ENCODE measurements around the gene NMS. TPM values are rescaled to one million over a fixed set of nuclear protein-coding genes. Genes with fewer than 3 reads are reported as not detected.

NMS gene
- total and polyA plus RNA-seq, 8 donors = not detected

DNA sequence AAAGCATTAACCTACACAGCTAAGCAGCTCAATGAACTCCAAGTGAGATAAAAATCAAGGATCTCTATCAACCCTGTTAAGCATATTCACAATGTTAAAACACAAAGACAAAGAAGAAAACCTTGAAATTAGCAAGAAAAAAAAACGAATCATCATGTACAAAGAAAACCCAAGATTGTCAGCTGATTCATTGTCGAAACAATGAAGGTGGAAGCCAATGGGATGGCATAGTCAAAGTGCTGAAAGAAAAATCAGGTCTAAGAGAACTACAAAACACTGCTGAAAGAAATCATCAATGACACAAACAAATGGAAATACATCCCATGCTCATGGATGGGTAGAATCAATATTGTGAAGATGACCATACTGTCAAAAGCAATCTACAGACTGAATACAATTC lies 32.5 kb downstream of the NMS start:
- Histone ChIP-seq H3K4me1 (no peaks in the 10 kb centered on the region), H3K36me3 (no peaks in the 10 kb centered on the region), H3K27ac (no peak overlapping the region), H3K27me3 (no peaks in the 10 kb centered on the region), H3K9me3 (peaks cover 0 to 18% of the 10 kb centered on the region in 2 donors), H3K4me3 (no peak overlapping the region)
- TF ChIP-seq, protein P1, sequence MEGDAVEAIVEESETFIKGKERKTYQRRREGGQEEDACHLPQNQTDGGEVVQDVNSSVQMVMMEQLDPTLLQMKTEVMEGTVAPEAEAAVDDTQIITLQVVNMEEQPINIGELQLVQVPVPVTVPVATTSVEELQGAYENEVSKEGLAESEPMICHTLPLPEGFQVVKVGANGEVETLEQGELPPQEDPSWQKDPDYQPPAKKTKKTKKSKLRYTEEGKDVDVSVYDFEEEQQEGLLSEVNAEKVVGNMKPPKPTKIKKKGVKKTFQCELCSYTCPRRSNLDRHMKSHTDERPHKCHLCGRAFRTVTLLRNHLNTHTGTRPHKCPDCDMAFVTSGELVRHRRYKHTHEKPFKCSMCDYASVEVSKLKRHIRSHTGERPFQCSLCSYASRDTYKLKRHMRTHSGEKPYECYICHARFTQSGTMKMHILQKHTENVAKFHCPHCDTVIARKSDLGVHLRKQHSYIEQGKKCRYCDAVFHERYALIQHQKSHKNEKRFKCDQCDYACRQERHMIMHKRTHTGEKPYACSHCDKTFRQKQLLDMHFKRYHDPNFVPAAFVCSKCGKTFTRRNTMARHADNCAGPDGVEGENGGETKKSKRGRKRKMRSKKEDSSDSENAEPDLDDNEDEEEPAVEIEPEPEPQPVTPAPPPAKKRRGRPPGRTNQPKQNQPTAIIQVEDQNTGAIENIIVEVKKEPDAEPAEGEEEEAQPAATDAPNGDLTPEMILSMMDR (IDR thresholded peaks at IDR 0.05) = no peak
- intact Hi-C loops (cut with DNase I) = no loop called here
- ATAC-seq = no peak
- no peak for DNase-seq

GRCh38 chr2:100504542-100504941 lies 34.3 kb downstream of the NMS start:
- TF ChIP-seq, protein P1 (IDR thresholded peaks at IDR 0.05) = no peak
- intact Hi-C loops (cut with DNase I) = no loop called here
- no peak overlapping the region for H3K27ac ChIP-seq
- no peak overlapping the region for H3K4me3 ChIP-seq
- H3K36me3 ChIP-seq = no peaks in the 10 kb centered on the region
- H3K4me1 ChIP-seq = no peaks in the 10 kb centered on the region
- H3K27me3 ChIP-seq = no peaks in the 10 kb centered on the region
- DNase-seq (no peak), ATAC-seq (no peak)
- peaks cover 0 to 25% of the 10 kb centered on the region in 2 donors for H3K9me3 ChIP-seq

DNA sequence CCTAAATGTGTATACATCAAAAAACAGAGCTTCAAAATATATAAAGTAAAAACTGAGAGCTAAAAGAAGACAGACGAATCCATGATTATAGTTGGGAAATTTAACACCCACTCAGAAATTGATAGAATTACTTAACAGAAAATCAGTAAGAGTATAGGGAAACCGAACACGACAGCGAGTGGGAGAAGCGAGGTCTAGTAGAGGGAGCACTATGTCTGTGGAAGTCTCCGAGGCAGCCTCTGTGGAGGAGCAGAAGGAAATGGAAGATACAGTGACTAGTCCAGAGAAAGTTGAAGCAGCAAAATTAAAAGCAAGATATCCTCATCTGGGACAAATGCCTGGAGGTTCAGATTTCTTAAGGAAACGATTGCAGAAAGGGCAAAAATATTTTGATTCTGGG lies 38.8 kb downstream of the NMS start:
- H3K27ac ChIP-seq = no peak overlapping the region
- intact Hi-C loops (cut with DNase I) = no loop called here
- TF ChIP-seq, protein P1 (IDR thresholded peaks at IDR 0.05) = no peak

DNA sequence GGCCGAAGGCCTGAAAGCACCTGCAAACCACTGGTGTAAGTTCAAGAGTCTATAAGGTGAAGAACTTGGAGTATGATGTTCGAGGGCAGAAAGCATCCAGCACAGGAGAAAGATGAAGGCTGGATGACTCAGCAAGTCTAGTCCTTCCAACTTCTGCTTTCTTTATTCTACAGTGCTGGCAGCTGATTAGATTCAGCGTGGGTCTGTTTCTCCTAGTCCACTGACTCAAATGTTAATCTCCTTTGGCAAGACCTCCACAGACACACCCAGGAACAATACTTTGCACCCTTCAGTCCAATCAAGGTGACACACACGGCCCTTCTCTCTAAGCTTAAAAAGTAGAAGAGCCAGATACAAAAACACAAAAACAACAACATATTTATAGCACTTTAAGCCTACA lies 43.4 kb downstream of the NMS start:
- intact Hi-C loops (cut with DNase I) = no loop called here
- no peaks in the 10 kb centered on the region for H3K9me3 ChIP-seq
- no peaks in the 10 kb centered on the region for H3K4me1 ChIP-seq
- H3K4me3 ChIP-seq = no peak overlapping the region
- DNase-seq (no peak), ATAC-seq (no peak)
- no peak overlapping the region for H3K27ac ChIP-seq
- no peaks in the 10 kb centered on the region for H3K27me3 ChIP-seq
- H3K36me3 ChIP-seq = no peaks in the 10 kb centered on the region
- TF ChIP-seq, protein P1 (IDR thresholded peaks at IDR 0.05) = no peak

More for the DNA sequence above, 38.8 kb downstream of the NMS start:
- H3K4me1 ChIP-seq = no peaks in the 10 kb centered on the region
- DNase-seq (no peak), ATAC-seq (no peak)
- no peak overlapping the region for H3K4me3 ChIP-seq
- H3K36me3 ChIP-seq = no peaks in the 10 kb centered on the region
- H3K27me3 ChIP-seq = no peaks in the 10 kb centered on the region
- H3K9me3 ChIP-seq = peaks cover 0 to 21% of the 10 kb centered on the region in 2 donors

DNA sequence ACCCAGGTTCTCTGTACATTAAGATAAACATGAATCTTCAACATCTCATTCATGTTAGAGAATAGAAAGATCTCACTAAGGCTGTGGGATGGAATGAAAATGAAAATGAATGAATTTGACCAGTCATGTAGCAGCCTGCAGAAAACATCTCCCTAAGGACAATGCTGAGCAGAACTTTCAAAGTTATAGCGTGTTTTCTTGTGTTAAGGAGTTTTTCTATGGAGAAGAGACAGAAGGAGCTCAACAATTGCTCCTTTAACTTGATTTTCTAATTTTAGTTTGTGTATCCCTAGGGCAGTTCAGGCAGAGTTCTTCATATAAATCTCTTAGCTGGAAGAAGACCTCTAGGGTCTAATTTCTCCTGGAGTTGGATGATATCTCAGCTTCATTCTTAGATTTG lies 47.3 kb downstream of the NMS start:
- intact Hi-C loops (cut with DNase I) = no loop called here

More for the DNA sequence above, 47.3 kb downstream of the NMS start:
- TF ChIP-seq, protein P1 (IDR thresholded peaks at IDR 0.05) = no peak
- DNase-seq (no peak), ATAC-seq (no peak)
- Histone ChIP-seq H3K9me3 (no peaks in the 10 kb centered on the region), H3K4me3 (no peak overlapping the region), H3K27me3 (no peaks in the 10 kb centered on the region), H3K36me3 (no peaks in the 10 kb centered on the region), H3K4me1 (no peaks in the 10 kb centered on the region), H3K27ac (no peak overlapping the region)

Measured in left lung (tissue), 10 donors.